ENCODE data around the gene PDE6B. TPM values are rescaled to one million over a fixed set of nuclear protein-coding genes. Genes with fewer than 3 reads are reported as not detected.

Gene PDE6B
- total RNA-seq, 4 donors from 2014 or later: 2.2 to 5.8 (median 4.4) TPM

- Histone ChIP-seq H3K9me3 (no peaks in the 10 kb centered on the region), H3K27me3 (peaks cover 0 to 53% (median 0%) of the 10 kb centered on the region in 4 donors), H3K27ac (replicated peaks in 1 of 4) (no peak overlapping the region), H3K4me1 (no peaks in the 10 kb centered on the region), H3K36me3 (no peaks in the 10 kb centered on the region), H3K4me3 (no peak overlapping the region)
- intact Hi-C loops (cut with DNase I): no loop called here
- 64% methylated on average over 15 of the region's 18 CpGs for WGBS
- TF ChIP-seq CTCF (IDR thresholded peaks at IDR 0.05) (no peak), POLR2A (IDR thresholded peaks at IDR 0.05; ENCODE audit: low read depth) (no peak), EP300 (IDR thresholded peaks at IDR 0.05) (no peak), POLR2AphosphoS5 (IDR thresholded peaks at IDR 0.05) (no peak)
- no peak for DNase-seq (ENCODE audit: extremely low spot score)
Observed at GRCh38 chr4:617644-618641, 7.4 kb upstream of the PDE6B start.

GRCh38 chr4:620201-620600, 5.2 kb upstream of the PDE6B start:
- intact Hi-C loops (cut with DNase I): no loop called here
- Histone ChIP-seq H3K36me3 (no peaks in the 10 kb centered on the region), H3K4me1 (no peaks in the 10 kb centered on the region), H3K27ac (replicated peaks in 1 of 4) (no peak overlapping the region), H3K27me3 (peaks cover 0 to 72% (median 0%) of the 10 kb centered on the region in 4 donors), H3K9me3 (no peaks in the 10 kb centered on the region), H3K4me3 (no peak overlapping the region)
- WGBS: 76% methylated on average over 9 of the region's 11 CpGs
- TF ChIP-seq POLR2AphosphoS5 (IDR thresholded peaks at IDR 0.05) (no peak), CTCF (IDR thresholded peaks at IDR 0.05) (no peak), POLR2A (IDR thresholded peaks at IDR 0.05; ENCODE audit: low read depth) (no peak), EP300 (IDR thresholded peaks at IDR 0.05) (no peak)
- DNase-seq (ENCODE audit: extremely low spot score): no peak

- no peak overlapping the region for H3K4me3 ChIP-seq
- no peaks in the 10 kb centered on the region for H3K9me3 ChIP-seq
- WGBS: 91% methylated on average over 5 of the region's 19 CpGs
- TF ChIP-seq POLR2A (IDR thresholded peaks at IDR 0.05; ENCODE audit: low read depth) (no peak), CTCF (IDR thresholded peaks at IDR 0.05) (no peak), EP300 (IDR thresholded peaks at IDR 0.05) (no peak), POLR2AphosphoS5 (IDR thresholded peaks at IDR 0.05) (no peak)
- no peak for DNase-seq (ENCODE audit: extremely low spot score)
- no peak overlapping the region for H3K27ac ChIP-seq (replicated peaks in 1 of 4)
- H3K27me3 ChIP-seq: peaks cover 0 to 78% (median 0%) of the 10 kb centered on the region in 4 donors
- H3K4me1 ChIP-seq: no peaks in the 10 kb centered on the region
- intact Hi-C loops (cut with DNase I): no loop called here
- H3K36me3 ChIP-seq: no peaks in the 10 kb centered on the region
Observed at GRCh38 chr4:620851-621261, 4.5 kb upstream of the PDE6B start.

- no peak for DNase-seq (ENCODE audit: extremely low spot score)
- WGBS: 87% methylated on average over 21 of the region's 22 CpGs
- intact Hi-C loops (cut with DNase I): no loop called here
- no peaks in the 10 kb centered on the region for H3K36me3 ChIP-seq
- peaks cover 0 to 83% (median 0%) of the 10 kb centered on the region in 4 donors for H3K27me3 ChIP-seq
- no peaks in the 10 kb centered on the region for H3K4me1 ChIP-seq
- no peak for TF ChIP-seq POLR2AphosphoS5 (IDR thresholded peaks at IDR 0.05)
- no peak for TF ChIP-seq EP300 (IDR thresholded peaks at IDR 0.05)
- no peak for TF ChIP-seq CTCF (IDR thresholded peaks at IDR 0.05)
- TF ChIP-seq POLR2A (IDR thresholded peaks at IDR 0.05; ENCODE audit: low read depth): no peak
- no peak overlapping the region for H3K4me3 ChIP-seq
- H3K9me3 ChIP-seq: no peaks in the 10 kb centered on the region
- no peak overlapping the region for H3K27ac ChIP-seq (replicated peaks in 1 of 4)
Observed at GRCh38 chr4:621296-622070, 3.9 kb upstream of the PDE6B start.

Data from esophagus muscularis mucosa (tissue), 4 donors.